HG03469 (cell line): ENCODE measurements around the gene VSTM2B.

Source experiments
- ATAC-seq: cut with Tn5 transposase; IDR thresholded peaks from one replicate; pipeline ENCODE4 v1.9.1; 2021; ENCODE audit warnings: mild to moderate bottlenecking, moderate library complexity, moderate number of reproducible peaks; ENCODE audit not compliant: unreplicated experiment

The VSTM2B gene

DNA sequence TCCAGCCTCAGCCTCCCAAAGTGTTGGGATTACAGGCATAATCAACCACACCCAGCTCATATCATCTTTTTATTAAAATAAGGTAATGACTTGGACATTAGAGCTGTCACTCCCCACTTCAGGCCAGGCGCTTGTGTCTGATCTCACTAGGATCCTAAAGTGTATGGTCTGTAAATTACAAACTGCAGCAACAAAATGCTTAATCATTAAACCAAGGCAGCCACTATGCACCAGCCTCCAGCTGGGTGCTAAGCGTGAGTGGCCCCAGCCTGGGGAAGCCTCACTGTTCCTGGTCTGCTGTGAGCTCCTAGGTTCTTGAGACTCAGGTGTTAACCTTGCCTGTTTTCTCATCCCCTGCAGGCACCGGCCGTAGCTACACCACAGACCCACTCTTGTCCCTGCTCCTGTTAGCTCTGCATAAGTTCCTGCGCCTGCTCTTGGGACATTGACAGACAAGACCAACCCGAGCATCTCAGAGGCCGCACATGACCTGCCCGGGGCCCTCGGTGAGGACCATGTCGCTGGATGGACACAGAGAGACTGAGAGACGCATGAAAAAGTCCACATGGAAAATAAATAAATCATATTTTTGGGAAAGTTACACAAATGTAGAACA, 37.8 kb downstream of the VSTM2B start:
- no peak for ATAC-seq

DNA sequence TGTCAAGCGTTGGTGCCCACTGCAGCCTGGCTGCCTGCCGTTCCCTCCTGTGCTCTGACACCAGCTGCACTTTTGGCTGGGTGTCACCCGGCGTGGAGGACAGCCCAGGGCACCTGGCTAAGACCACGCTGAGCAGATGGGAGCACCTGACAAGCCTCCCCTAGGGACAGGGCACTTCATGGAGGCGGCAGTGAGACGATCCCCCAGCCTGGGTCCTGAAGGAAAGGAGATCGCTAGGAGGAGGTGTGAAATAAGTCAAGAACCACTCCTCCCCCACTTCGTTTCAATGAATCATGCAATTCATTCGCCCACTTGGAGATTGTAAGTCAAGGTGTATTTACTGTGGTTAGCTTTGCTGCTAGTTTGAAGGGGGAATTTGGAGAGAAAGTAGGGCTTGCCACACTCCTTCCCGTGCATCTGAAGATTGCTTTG, 38.8 kb downstream of the VSTM2B start:
- ATAC-seq = no peak

DNA sequence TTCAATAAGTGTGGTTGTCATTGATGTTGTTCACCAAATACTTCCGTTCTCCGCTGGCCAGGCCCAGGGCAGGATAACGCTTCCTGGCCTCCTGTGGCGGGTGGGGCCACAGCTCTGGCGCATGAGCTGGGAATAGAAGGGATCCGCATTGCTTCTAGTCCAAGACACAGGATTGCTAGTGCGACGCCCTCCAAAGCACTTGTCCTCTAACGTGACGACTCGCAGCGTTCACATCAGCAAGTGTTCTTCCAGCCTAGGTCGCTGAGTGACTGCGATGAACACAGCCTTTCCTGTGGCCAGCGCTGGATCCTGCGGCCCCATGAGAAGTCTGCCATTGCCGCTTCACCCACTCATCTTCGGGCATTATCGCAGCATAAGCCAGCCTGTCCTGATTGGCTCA, 39.4 kb downstream of the VSTM2B start:
- no peak for ATAC-seq

DNA sequence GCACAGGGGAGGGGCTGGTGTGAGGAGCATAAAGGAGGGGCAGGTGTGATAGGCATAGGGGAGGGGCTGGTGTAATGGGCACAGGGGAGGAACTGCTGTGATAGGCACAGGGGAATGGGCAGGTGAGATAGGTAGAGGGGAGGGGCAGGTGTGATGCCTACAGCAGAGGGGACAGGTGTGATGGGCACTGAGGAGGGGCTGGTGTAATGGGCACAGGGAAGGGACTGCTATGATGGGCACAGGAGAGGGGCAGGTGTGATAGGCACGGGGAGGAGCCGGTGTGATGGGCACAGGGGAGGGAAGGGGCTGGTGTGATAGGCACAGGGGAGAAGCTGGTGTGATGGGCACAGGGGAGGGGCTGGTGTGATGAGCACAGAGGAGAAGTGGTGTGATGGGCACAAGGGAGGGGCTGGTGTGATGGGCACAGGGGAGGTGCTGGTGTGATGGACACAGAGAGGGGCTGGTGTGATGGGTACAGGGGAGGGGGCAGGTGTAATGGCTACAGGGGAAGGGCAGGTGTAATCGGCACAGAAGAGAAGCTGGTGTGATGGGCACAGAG, 40.8 kb downstream of the VSTM2B start:
- ATAC-seq = no peak

- ATAC-seq = no peak
These were observed 41.6 kb downstream of the VSTM2B start for GRCh38 chr19:29567366-29567915.

- ATAC-seq = no peak
These were observed 42.5 kb downstream of the VSTM2B start for GRCh38 chr19:29568036-29569025.

- ATAC-seq = no peak
These were observed 43.5 kb downstream of the VSTM2B start for GRCh38 chr19:29569038-29569911.

DNA sequence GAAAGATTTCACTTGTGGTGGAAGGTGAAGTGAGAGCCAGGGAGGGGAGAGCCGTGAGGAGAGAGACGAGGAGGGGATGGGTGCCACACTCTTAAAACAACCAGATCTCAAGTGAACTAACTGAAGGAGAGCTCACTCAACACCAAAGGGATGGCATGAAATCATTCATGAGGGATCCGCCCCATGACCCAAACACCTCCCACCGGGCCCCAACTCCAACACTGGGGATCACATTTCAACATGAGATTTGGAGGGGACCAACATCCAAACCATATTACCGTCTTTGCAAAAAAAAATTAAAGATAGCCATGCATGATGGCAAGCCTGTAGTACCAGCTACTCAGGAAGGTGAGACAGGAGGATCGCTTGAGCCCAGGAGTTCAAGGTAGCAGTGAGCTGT, 45.4 kb downstream of the VSTM2B start:
- no peak for ATAC-seq

GRCh38 chr19:29573486-29573885, 47.7 kb downstream of the VSTM2B start:
- ATAC-seq = no peak

GRCh38 chr19:29574510-29574909, 48.7 kb downstream of the VSTM2B start:
- ATAC-seq = no peak

- no peak for ATAC-seq
These were observed 50.3 kb downstream of the VSTM2B start for GRCh38 chr19:29576046-29576606.

GRCh38 chr19:29576761-29577648, 51.2 kb downstream of the VSTM2B start:
- ATAC-seq = peak; percentile 78

DNA sequence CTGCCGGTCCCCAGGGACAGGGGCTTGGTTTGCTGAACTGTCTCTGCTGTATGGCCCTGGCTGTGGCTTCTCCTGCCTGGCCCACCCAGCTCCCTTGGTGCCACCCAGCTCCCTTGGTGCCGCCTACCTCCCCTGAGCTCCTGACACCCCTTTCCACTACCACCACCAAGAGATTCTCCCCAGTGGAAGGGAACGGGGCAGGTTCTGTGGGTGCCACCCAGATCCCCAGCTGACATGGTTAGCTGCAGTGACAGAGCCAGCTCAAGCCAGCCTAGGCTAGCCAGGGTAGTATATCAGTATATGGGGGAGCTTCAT, 51.8 kb downstream of the VSTM2B start:
- no peak for ATAC-seq

DNA sequence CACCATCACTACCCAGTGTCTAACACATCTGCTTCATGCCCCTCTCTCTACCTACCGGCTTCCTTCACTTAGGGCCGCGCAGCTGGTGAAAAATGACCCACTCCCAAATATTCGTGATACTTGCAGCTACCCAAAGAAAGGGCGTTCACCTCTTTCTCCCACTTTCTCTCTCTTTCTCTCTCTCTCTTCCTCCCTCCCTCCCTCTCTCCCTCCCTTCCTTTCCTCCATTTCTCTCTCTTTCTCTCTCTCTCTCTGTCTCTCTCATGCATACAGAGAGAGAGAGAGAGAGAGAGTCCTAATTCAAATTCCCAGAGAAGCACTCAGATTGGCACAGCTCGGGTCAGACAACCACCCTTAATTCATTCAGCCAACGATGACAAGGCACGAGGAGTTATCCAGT, 52.6 kb downstream of the VSTM2B start:
- no peak for ATAC-seq

- ATAC-seq = no peak
These were observed 53.6 kb downstream of the VSTM2B start for GRCh38 chr19:29579308-29579910.

DNA sequence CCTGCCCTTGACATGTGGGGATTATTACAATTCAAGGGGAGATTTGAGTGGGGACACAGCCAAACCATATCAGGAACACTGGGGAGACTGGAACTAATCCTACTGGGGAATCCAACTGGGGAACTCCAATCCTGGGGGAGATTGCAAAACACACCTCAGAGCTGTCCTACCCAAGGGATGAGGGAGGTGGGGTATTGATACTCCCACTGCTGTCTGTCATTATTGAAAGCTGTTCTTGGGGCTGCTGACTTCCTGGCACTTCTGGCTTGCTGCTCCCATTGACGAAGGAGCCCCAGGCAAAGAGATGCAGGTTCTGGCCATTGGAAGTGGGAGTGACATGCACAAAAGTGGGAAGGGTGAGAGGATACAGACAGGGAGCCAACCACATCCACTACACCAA, 55.6 kb downstream of the VSTM2B start:
- ATAC-seq = no peak

- ATAC-seq = no peak
These were observed 57.6 kb downstream of the VSTM2B start for GRCh38 chr19:29583196-29583999.

DNA sequence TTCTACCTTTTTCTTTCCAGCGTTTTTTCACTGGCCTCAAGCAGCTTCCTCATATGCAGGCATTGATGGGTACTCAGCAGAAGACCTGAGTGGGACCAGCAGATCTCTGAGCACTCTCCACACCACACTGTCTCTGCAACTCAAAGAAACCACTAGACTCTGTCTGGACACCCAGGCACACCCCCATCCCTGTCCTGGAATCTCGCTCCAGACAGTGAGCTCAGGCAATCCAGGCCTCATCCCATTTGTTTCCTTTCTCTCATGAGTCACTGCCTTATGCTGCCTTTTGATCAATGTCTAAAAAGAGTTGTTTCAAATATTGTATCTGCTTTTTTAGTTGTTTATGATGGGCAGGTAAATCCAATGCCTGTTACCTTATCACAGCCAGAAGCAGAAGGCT, 60.6 kb downstream of the VSTM2B start:
- ATAC-seq = no peak
